A549 treated with CORT108297 at 1 μM for 4 hours (cell line): ENCODE data around the gene C1orf146. TPM values are rescaled to one million over a fixed set of nuclear protein-coding genes. Genes with fewer than 3 reads are reported as not detected.

Experiments
- total RNA-seq: library from RNA; stranded (reverse); fragments of 200-300 nt; extraction: Qiagen RNA extraction; gene quantifications from 5 replicates; pipeline ENCODE4 v1.2.3, GENCODE V29; 2022

C1orf146 gene, protein sequence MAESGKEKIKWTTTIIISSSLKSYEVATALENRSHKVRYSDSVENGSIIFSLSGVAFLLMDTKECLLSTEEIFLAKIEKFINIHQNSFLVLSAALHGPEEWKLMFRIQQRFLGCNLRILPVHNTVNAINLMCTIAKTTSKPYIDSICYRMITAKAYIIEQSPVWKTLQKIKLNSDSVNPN
- not detected in 5 replicates for total RNA-seq

DNA sequence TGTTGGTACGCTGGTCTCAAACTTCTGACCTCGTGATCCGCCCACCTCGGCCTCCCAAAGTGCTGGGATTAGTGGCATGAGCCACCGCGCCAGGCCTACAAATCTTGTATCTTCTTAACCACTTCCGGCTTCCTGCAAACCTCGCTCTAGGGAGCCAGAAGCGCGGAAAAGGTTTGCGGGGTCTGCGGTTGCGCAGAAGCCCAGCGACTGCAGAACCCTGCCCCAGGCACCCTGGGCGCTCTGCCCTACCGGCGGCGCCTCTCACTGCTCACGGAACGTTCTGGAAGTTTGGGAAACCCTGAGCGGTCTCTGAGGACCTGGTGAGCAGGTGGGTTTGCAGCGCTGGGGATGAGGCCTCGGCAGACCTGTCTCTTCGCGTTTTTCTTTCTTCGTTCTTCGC lies at the start of gene C1orf146:
C1orf146 (plus strand) TSS at position 195 of the 400 bp plus-strand sequence. CDS start 13,506 bp downstream, outside the sequence.

Other genes starting within 250 kb of the C1orf146 start
- 0.51 to 0.89 TPM (median 0.60 TPM) in 5 replicates for gene EPHX4, start 187.9 kb upstream of the C1orf146 start, total RNA-seq
- not detected in 5 replicates for gene SETSIP, start 142.5 kb upstream of the C1orf146 start, total RNA-seq
- gene BTBD8, start 137.6 kb upstream of the C1orf146 start, total RNA-seq = 0.35 to 0.77 TPM (median 0.64 TPM) in 5 replicates
- 6.3 to 8.6 TPM (median 7.1 TPM) in 5 replicates for gene GLMN, start 81.1 kb downstream of the C1orf146 start, total RNA-seq
- gene RPAP2, start 81.1 kb downstream of the C1orf146 start, total RNA-seq = 10.0 to 12.0 TPM (median 10.8 TPM) in 5 replicates